ENCODE data around the gene ZNF140. TPM values are rescaled to one million over a fixed set of nuclear protein-coding genes. Genes with fewer than 3 reads are reported as not detected.
A peak's percentile ranks its signal among the peaks of the same experiment; 100 is the strongest.

ZNF140 gene
- total and polyA plus RNA-seq, 2 of the 13 experiments (the other 11 are each of a cell fraction or from before 2014, with no cell fraction given), result 8.7 to 13.5 TPM

GRCh38 chr12:133037207-133038005 lies 43.3 kb upstream of the ZNF140 start, which contains the start of gene ZNF84 (continued):
- TF ChIP-seq, protein P1, sequence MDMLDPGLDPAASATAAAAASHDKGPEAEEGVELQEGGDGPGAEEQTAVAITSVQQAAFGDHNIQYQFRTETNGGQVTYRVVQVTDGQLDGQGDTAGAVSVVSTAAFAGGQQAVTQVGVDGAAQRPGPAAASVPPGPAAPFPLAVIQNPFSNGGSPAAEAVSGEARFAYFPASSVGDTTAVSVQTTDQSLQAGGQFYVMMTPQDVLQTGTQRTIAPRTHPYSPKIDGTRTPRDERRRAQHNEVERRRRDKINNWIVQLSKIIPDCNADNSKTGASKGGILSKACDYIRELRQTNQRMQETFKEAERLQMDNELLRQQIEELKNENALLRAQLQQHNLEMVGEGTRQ (IDR thresholded peaks at IDR 0.05; ENCODE audit: low read depth, low read length), result peak; percentile 91
- TF ChIP-seq, protein P1 (CRISPR knock-in tag; IDR thresholded peaks at IDR 0.05; ENCODE audit: borderline replicate concordance), result peak; percentile 78
- TF ChIP-seq ZXDC (CRISPR knock-in tag; IDR thresholded peaks at IDR 0.05) (peak; percentile 44), ZNF619 (CRISPR knock-in tag; IDR thresholded peaks at IDR 0.05) (no peak), PAF1 (CRISPR knock-in tag; IDR thresholded peaks at IDR 0.05) (no peak), CHCHD3 (CRISPR knock-in tag; IDR thresholded peaks at IDR 0.05) (peak; percentile 59; the same call in 1 of the 2 replicates), KAT7 (CRISPR knock-in tag; IDR thresholded peaks at IDR 0.05; ENCODE audit: borderline replicate concordance) (peak; percentile 70; the same call in 1 of the 2 replicates), TAF1 (CRISPR knock-in tag; IDR thresholded peaks at IDR 0.05) (peak; percentile 63), ZNF33B (CRISPR knock-in tag; IDR thresholded peaks at IDR 0.05) (peak; percentile 80; the same call in 1 of the 2 replicates), SIN3B (IDR thresholded peaks at IDR 0.05; ENCODE audit: low read length) (no peak), ELF4 (CRISPR knock-in tag; IDR thresholded peaks at IDR 0.05; ENCODE audit: borderline replicate concordance) (no peak), SMAD1 (CRISPR knock-in tag; IDR thresholded peaks at IDR 0.05; ENCODE audit: borderline replicate concordance, low read depth) (no peak; the same call in 1 of the 2 replicates), CBX5 (CRISPR knock-in tag; IDR thresholded peaks at IDR 0.05; ENCODE audit: borderline replicate concordance) (0 out of 2 replicates have a peak, but pooled peaks have one; percentile 63), LBX2 (CRISPR knock-in tag; IDR thresholded peaks at IDR 0.05; ENCODE audit: borderline replicate concordance) (peak; percentile 44; the same call in 1 of the 2 replicates), ATF6 (CRISPR knock-in tag; conservative IDR thresholded peaks at IDR 0.05) (no peak; the same call in 1 of the 2 replicates), ZNF567 (CRISPR knock-in tag; IDR thresholded peaks at IDR 0.05; ENCODE audit: borderline replicate concordance) (peak; percentile 33; the same call in 1 of the 2 replicates), U2AF2 (IDR thresholded peaks at IDR 0.05; ENCODE audit: low read depth, low read length) (0 out of 2 replicates have a peak, but pooled peaks have one; percentile 58), PLSCR1 (CRISPR knock-in tag; IDR thresholded peaks at IDR 0.05; ENCODE audit: borderline replicate concordance) (0 out of 2 replicates have a peak, but pooled peaks have one; percentile 68), SALL1 (CRISPR knock-in tag; IDR thresholded peaks at IDR 0.05) (peak; percentile 92), DR1 (CRISPR knock-in tag; IDR thresholded peaks at IDR 0.05) (peak; percentile 30; the same call in 1 of the 2 replicates)

Data from HepG2 (cell line).